Suprapubic skin (tissue), 4 donors: ENCODE measurements around the gene SMAD2.

Experiments
- CTCF ChIP-seq, 2 donors: fragments of 200-600 bp in 1 of 2; fragments of 450-650 bp in 1 of 2; sonication (generic) in 1 of 2; IDR thresholded peaks; one replicate each; pipeline ENCODE4 v1.5.1; 2016 to 2019; ENCODE audit warnings: antibody characterized with exemption in 2 of 2, mild to moderate bottlenecking in 1 of 2, moderate library complexity in 1 of 2
- EP300 ChIP-seq: sonication (generic); formaldehyde crosslinking; IDR thresholded peaks from one replicate; pipeline ENCODE4 v1.6.1; 2017; ENCODE audit warnings: antibody characterized with exemption
- POLR2A ChIP-seq, 2 donors: fragments of 450-650 bp; IDR thresholded peaks; one replicate each; pipeline ENCODE4 v1.6.1; 2017; ENCODE audit warnings: antibody characterized with exemption in 2 of 2, mild to moderate bottlenecking in 2 of 2, moderate library complexity in 2 of 2
- POLR2AphosphoS5 ChIP-seq, 3 donors: sonication (generic); formaldehyde crosslinking; IDR thresholded peaks; one replicate each; pipeline ENCODE4 v1.6.1; 2017; ENCODE audit warnings: antibody characterized with exemption in 3 of 3

- TF ChIP-seq CTCF (IDR thresholded peaks at IDR 0.05): no peak
- no peak for TF ChIP-seq POLR2AphosphoS5 (IDR thresholded peaks at IDR 0.05)
- no peak for TF ChIP-seq POLR2A (IDR thresholded peaks at IDR 0.05)
- no peak for TF ChIP-seq EP300
These were observed 59.2 kb downstream of the SMAD2 start for GRCh38 chr18:47871288-47871687.
